DMS153 treated with DMSO at 0.1 percent for 48 hours (cell line): ENCODE results near the gene ARHGEF4.
"Not testable (repeated sequence)": the region's sequence is repeated elsewhere in the genome, so short reads cannot be mapped to it uniquely, and the experiment has no call there.

Experiments
- DNase-seq: peaks from one replicate; lab custom pipeline; 2025; ENCODE audit not compliant: unreplicated experiment; lab: John Stamatoyannopoulos, UW

ARHGEF4 gene

GRCh38 chr2:130882991-130883390, 46.3 kb downstream of the ARHGEF4 start:
- DNase-seq: no peak

- no peak for DNase-seq
Measured at GRCh38 chr2:130883496-130883895, 46.8 kb downstream of the ARHGEF4 start.

GRCh38 chr2:130884013-130884412, 47.3 kb downstream of the ARHGEF4 start:
- DNase-seq: no peak

- DNase-seq: no peak
Measured at GRCh38 chr2:130884503-130884902, 47.8 kb downstream of the ARHGEF4 start.

GRCh38 chr2:130887643-130888042, 50.9 kb downstream of the ARHGEF4 start:
- no peak for DNase-seq

GRCh38 chr2:130890941-130891669, 54.4 kb downstream of the ARHGEF4 start:
- DNase-seq: no peak

- DNase-seq: no peak
Measured at GRCh38 chr2:130891966-130892365, 55.3 kb downstream of the ARHGEF4 start.

GRCh38 chr2:130892793-130893785, 56.4 kb downstream of the ARHGEF4 start:
- DNase-seq: no peak

- DNase-seq: no peak
Measured at GRCh38 chr2:130894326-130894942, 57.7 kb downstream of the ARHGEF4 start.

GRCh38 chr2:130896813-130897212, 60.1 kb downstream of the ARHGEF4 start:
- no peak for DNase-seq

GRCh38 chr2:130898553-130898952, 61.8 kb downstream of the ARHGEF4 start:
- no peak for DNase-seq

GRCh38 chr2:130899306-130899705, 62.6 kb downstream of the ARHGEF4 start:
- no peak for DNase-seq

GRCh38 chr2:130901061-130901460, 64.3 kb downstream of the ARHGEF4 start:
- no peak for DNase-seq

- DNase-seq: not testable (repeated sequence)
Measured at GRCh38 chr2:130901626-130902025, 64.9 kb downstream of the ARHGEF4 start.

GRCh38 chr2:130908832-130909231, 72.1 kb downstream of the ARHGEF4 start:
- DNase-seq: no peak

GRCh38 chr2:130910931-130911330, 74.2 kb downstream of the ARHGEF4 start:
- DNase-seq: no peak

GRCh38 chr2:130911482-130911881, 74.8 kb downstream of the ARHGEF4 start:
- DNase-seq: no peak

- no peak for DNase-seq
Measured at GRCh38 chr2:130911996-130912395, 75.3 kb downstream of the ARHGEF4 start.

GRCh38 chr2:130912471-130912870, 75.8 kb downstream of the ARHGEF4 start:
- no peak for DNase-seq

- no peak for DNase-seq
Measured at GRCh38 chr2:130913891-130914290, 77.2 kb downstream of the ARHGEF4 start.

- no peak for DNase-seq
Measured at GRCh38 chr2:130915149-130915548, 78.4 kb downstream of the ARHGEF4 start.
